ENCODE results near the gene LGALS4.

Gene LGALS4

GRCh38 chr19:38844093-38844686 is 31.4 kb upstream of the LGALS4 start:
- in situ Hi-C loops (cut with HindIII; ENCODE audit: low pct_ligation_motif_present, low pct_unique_long_range_greater_than_20kb, low sequenced_read_pairs): no loop called here
- DNase-seq: no peak

DNA sequence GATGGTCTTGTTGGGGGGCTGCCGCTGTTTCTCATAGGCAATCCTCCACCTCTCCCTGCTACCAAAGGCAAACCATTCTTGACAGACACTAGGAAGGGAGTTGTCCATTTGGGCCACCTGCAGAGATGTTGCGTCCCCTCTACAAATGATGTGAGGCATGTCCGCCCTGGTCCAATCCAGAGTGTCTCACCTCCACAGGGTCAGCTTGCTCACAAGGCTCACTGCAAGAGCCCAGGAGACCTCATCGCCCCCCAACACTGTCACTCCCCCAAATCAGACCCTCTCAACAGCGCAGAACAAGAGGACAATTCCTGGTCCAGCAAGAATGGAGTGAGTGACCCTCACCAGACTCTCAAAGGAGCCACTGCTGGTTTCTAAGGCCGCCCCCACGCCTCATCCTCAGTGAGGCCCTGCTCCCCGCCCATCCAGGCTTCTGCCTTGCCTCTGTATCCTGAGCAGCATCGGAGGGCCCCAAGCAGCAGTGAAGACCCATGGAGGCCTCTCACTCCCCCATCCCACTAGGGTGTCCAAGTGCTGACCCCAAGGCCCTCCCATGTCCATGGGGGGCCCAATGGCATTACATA is 30.5 kb upstream of the LGALS4 start:
- no peak for DNase-seq
- in situ Hi-C loops (cut with HindIII; ENCODE audit: low pct_ligation_motif_present, low pct_unique_long_range_greater_than_20kb, low sequenced_read_pairs): no loop called here

- DNase-seq: no peak
- in situ Hi-C loops (cut with HindIII; ENCODE audit: low pct_ligation_motif_present, low pct_unique_long_range_greater_than_20kb, low sequenced_read_pairs): no loop called here
Measured at GRCh38 chr19:38842439-38843174, 29.9 kb upstream of the LGALS4 start.

GRCh38 chr19:38841787-38842438 is 29.2 kb upstream of the LGALS4 start:
- DNase-seq: no peak
- in situ Hi-C loops (cut with HindIII; ENCODE audit: low pct_ligation_motif_present, low pct_unique_long_range_greater_than_20kb, low sequenced_read_pairs): no loop called here

DNA sequence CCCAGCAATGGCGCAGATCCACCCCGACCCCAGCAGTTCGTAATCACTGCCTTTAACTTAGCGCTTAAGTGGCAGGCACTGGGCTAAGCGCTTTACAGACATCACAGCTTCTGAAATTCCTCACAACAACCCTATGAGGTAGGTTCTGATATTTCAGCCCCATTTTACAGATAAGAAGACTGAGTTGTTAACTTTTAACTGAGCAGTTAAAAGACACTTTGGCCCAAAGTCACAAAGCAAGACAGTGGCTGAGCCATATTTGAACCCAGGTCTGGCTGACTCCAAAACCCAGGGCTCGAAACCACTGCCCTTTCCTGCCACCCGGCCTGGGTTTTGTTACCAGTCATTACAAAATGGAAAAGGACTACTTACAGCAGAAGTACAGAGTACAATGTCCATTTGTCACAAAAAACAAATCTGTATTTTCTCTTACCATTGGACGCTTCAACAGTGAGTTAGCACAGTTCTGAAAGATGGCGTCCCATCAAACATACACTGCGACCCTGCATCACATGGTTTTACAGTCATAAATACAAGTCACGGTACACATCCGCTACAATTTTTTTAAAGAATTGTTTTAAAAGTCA is 28.5 kb upstream of the LGALS4 start:
- no peak for DNase-seq
- in situ Hi-C loops (cut with HindIII; ENCODE audit: low pct_ligation_motif_present, low pct_unique_long_range_greater_than_20kb, low sequenced_read_pairs): no loop called here

- no peak for DNase-seq
- in situ Hi-C loops (cut with HindIII; ENCODE audit: low pct_ligation_motif_present, low pct_unique_long_range_greater_than_20kb, low sequenced_read_pairs): no loop called here
Measured at GRCh38 chr19:38840583-38840968, 27.8 kb upstream of the LGALS4 start.

DNA sequence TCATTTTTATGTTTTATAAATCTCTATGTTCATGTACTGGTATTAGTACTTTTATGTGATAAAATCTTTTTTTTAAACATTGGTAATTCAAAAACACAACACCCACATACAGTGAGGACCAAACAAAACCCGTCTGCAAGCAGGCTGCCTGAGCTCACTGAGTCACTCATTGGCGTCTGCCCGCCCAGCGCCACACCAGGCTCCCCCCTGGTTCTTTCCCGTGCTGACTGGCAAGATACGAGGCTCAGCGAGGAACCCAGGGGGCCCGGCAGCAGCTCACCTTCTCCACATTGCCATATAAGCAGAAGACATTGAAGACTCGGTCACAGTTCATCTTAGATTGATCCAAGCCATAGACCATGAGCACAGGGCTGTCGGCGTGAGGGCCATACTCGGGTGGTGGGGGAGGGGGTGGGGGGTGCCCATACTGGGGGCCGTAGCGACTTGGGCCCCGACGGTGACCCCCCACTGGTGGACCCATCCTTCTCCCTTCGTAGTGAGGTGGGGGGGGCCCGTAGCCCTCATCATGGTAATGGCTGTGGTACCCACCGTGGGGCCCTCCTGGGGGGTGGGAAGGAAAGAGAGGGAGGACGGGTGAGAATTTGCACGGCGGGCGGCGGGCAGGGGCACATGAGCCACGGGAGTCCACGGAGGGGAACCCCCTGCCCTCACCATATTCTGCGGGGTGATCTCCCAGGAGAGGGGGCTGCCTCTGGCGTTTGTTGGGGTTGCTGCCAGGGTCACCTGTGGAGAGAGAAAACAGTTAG is 27.3 kb upstream of the LGALS4 start:
- in situ Hi-C loops (cut with HindIII; ENCODE audit: low pct_ligation_motif_present, low pct_unique_long_range_greater_than_20kb, low sequenced_read_pairs): no loop called here
- no peak for DNase-seq

GRCh38 chr19:38838986-38839761 is 26.4 kb upstream of the LGALS4 start:
- no peak for DNase-seq
- in situ Hi-C loops (cut with HindIII; ENCODE audit: low pct_ligation_motif_present, low pct_unique_long_range_greater_than_20kb, low sequenced_read_pairs): no loop called here

- no peak for DNase-seq
- in situ Hi-C loops (cut with HindIII; ENCODE audit: low pct_ligation_motif_present, low pct_unique_long_range_greater_than_20kb, low sequenced_read_pairs): no loop called here
Measured at GRCh38 chr19:38838208-38838985, 25.7 kb upstream of the LGALS4 start.

GRCh38 chr19:38837656-38838121 is 24.9 kb upstream of the LGALS4 start:
- DNase-seq: no peak
- in situ Hi-C loops (cut with HindIII; ENCODE audit: low pct_ligation_motif_present, low pct_unique_long_range_greater_than_20kb, low sequenced_read_pairs): no loop called here

GRCh38 chr19:38836983-38837626 is 24.4 kb upstream of the LGALS4 start:
- DNase-seq: no peak
- in situ Hi-C loops (cut with HindIII; ENCODE audit: low pct_ligation_motif_present, low pct_unique_long_range_greater_than_20kb, low sequenced_read_pairs): no loop called here

DNA sequence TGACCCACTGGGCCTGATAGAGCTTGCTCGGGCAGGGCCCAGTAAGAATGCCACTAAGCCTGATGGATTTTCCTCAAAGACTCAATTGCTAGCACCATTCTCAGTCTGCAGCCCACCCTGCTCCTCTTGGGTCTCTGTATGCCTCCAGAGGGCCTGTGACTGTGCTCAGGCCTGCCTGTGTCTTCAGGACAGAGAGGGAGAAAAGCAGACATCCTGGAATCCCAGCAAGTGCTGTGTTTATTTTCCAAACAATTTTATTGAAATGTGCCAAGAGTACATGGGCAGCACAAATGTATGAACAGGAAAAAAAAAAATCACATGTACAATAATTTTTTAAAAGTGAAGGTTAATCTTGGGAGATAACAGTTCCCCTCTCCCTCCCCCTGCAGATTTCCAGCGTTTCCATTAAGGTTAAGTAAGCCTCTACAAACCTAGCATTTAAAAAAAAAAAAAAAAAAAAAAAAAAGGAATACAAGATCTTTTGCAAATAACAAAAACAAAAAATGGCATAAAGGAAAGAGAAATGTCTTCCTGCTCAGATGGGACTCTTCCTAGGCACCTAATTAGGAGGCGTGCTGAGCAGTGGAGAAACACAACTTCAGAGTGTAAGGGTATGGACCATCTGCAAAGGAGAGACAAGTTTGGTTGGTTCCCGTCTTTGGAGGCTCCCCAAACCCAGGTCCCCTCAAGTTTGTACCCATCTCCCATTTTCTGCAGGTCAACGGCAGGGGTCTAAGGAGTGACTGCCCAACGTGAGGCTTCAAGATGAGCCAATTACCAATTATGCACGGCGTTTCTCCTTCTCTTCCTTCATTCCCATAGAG is 23.6 kb upstream of the LGALS4 start:
- in situ Hi-C loops (cut with HindIII; ENCODE audit: low pct_ligation_motif_present, low pct_unique_long_range_greater_than_20kb, low sequenced_read_pairs): no loop called here
- DNase-seq: no peak

DNA sequence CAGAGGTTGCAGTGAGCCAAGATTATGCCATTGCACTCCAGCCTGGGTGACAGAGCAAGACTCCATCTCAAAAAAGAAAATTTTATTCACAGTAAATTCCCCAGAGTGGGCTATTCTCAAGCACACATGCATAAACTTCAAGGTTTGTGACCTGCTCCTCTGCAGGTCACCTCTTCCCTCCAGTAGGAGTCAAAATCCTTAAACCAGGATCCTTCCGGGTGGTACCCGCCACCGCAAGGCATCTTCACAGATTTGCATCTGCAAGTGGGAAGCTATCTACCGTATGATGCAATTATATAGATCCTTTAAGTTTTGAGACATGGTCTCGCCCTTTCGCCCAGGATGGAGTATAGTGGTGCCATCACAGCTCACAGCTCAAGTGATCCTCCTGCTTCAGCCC is 21.8 kb upstream of the LGALS4 start:
- in situ Hi-C loops (cut with HindIII; ENCODE audit: low pct_ligation_motif_present, low pct_unique_long_range_greater_than_20kb, low sequenced_read_pairs): no loop called here
- no peak for DNase-seq

GRCh38 chr19:38834104-38834490 is 21.4 kb upstream of the LGALS4 start:
- no peak for DNase-seq
- in situ Hi-C loops (cut with HindIII; ENCODE audit: low pct_ligation_motif_present, low pct_unique_long_range_greater_than_20kb, low sequenced_read_pairs): no loop called here

- DNase-seq: no peak
- in situ Hi-C loops (cut with HindIII; ENCODE audit: low pct_ligation_motif_present, low pct_unique_long_range_greater_than_20kb, low sequenced_read_pairs): no loop called here
Measured at GRCh38 chr19:38833092-38833425, 20.3 kb upstream of the LGALS4 start.

DNA sequence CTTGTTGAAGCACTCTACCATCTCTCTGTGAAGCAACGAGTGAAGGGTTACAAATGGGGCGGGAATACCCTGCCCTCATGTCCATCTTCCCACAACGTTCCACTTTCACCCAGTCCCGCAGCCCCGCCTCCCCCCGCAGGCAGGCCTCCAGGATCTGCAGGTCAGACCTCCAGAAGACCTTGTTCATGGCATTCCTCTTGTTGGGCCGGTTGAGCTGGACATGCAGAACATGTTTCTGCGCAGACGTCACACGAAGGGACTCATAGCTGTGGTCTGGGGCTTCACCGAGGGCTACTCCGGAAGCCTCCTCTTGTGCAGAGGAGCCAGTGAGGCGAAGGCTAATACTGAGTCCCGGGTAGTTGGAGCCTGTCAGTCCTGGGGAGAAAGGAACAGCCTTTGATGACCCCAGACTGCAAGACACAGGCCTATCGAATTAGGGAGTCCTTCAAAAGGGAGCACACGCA is 18.4 kb upstream of the LGALS4 start:
- peak; percentile 96 for DNase-seq
- in situ Hi-C loops (cut with HindIII; ENCODE audit: low pct_ligation_motif_present, low pct_unique_long_range_greater_than_20kb, low sequenced_read_pairs): no loop called here

Measured in ACHN (cell line).